Measurements from ENCODE around the gene ARNT2.

- TF ChIP-seq, protein P1, sequence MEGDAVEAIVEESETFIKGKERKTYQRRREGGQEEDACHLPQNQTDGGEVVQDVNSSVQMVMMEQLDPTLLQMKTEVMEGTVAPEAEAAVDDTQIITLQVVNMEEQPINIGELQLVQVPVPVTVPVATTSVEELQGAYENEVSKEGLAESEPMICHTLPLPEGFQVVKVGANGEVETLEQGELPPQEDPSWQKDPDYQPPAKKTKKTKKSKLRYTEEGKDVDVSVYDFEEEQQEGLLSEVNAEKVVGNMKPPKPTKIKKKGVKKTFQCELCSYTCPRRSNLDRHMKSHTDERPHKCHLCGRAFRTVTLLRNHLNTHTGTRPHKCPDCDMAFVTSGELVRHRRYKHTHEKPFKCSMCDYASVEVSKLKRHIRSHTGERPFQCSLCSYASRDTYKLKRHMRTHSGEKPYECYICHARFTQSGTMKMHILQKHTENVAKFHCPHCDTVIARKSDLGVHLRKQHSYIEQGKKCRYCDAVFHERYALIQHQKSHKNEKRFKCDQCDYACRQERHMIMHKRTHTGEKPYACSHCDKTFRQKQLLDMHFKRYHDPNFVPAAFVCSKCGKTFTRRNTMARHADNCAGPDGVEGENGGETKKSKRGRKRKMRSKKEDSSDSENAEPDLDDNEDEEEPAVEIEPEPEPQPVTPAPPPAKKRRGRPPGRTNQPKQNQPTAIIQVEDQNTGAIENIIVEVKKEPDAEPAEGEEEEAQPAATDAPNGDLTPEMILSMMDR (IDR thresholded peaks at IDR 0.05): no peak
- TF ChIP-seq POLR2A (IDR thresholded peaks at IDR 0.05): no peak
These were observed 1.8 kb downstream of the ARNT2 start for GRCh38 chr15:80405970-80406369.
